A673 (cell line): ENCODE results near the gene DPYD. TPM values are rescaled to one million over a fixed set of nuclear protein-coding genes. Genes with fewer than 3 reads are reported as not detected.
A peak's percentile ranks its signal among the peaks of the same experiment; 100 is the strongest.

Source experiments
- BruUV-seq: library from RNA; stranded (reverse); fragments of 400-500 nt; replicated peaks from 2 replicates; lab custom pipeline; 2021; lab: Mats Ljungman, UMichigan
- CTCF ChIA-PET: fragments of 300-600 bp; sonication (Branson Sonifier 250); formaldehyde crosslinking; loops from one replicate; lab custom pipeline; 2022; ENCODE audit warnings: antibody characterized with exemption; lab: Charles Lee
- POLR2A ChIA-PET: fragments of 300-600 bp; sonication (Branson Sonifier 250); formaldehyde crosslinking; loops from one replicate; lab custom pipeline; 2022; ENCODE audit warnings: antibody characterized with exemption; ENCODE audit not compliant: low non-redundant PET; lab: Charles Lee
- DNase-seq: peaks from one replicate; pipeline ENCODE4 v3.0.0-alpha.2; 2015; ENCODE audit warnings: low spot score
- H3K27ac ChIP-seq: fragments of 200-600 bp; sonication (generic); 2 replicates; pipeline ENCODE4 v1.5.1; 2016; ENCODE audit warnings: mixed run types, low read depth, mild to moderate bottlenecking, mixed read lengths, antibody characterized with exemption, low read length; ENCODE audit not compliant: poor library complexity, severe bottlenecking
- H3K27me3 ChIP-seq: fragments of 200-600 bp; sonication (generic); replicated peaks from 2 replicates; pipeline ENCODE4 v1.6.1; 2017; ENCODE audit warnings: mixed run types, low read depth, mild to moderate bottlenecking, mixed read lengths, antibody characterized with exemption, low read length; ENCODE audit not compliant: insufficient read depth, poor library complexity
- H3K36me3 ChIP-seq: fragments of 200-600 bp; sonication (generic); 2 replicates; pipeline ENCODE4 v1.6.1; 2016; ENCODE audit warnings: mixed run types, mild to moderate bottlenecking, mixed read lengths, antibody characterized with exemption, low read length; ENCODE audit not compliant: insufficient read depth, poor library complexity, severe bottlenecking
- H3K4me1 ChIP-seq: fragments of 200-600 bp; sonication (generic); 2 replicates; pipeline ENCODE4 v1.6.1; 2017; ENCODE audit warnings: mixed run types, mild to moderate bottlenecking, mixed read lengths, antibody characterized with exemption, low read length; ENCODE audit not compliant: insufficient read depth, poor library complexity, severe bottlenecking
- H3K4me3 ChIP-seq: fragments of 200-600 bp; sonication (generic); 2 replicates; pipeline ENCODE4 v1.5.1; 2016; ENCODE audit warnings: low read depth, mixed run types, mild to moderate bottlenecking, mixed read lengths, low read length; ENCODE audit not compliant: poor library complexity, severe bottlenecking
- H3K9me3 ChIP-seq: fragments of 200-600 bp; sonication (generic); 2 replicates; pipeline ENCODE4 v1.6.1; 2016; ENCODE audit warnings: mixed run types, low read depth, mild to moderate bottlenecking, mixed read lengths, antibody characterized with exemption, low read length; ENCODE audit not compliant: poor library complexity, severe bottlenecking
- EZH2 ChIP-seq: fragments of 200-600 bp; sonication (generic); IDR thresholded peaks from 2 replicates; pipeline ENCODE4 v1.6.1; 2017; ENCODE audit warnings: borderline replicate concordance, low read depth, mild to moderate bottlenecking, mixed read lengths, antibody characterized with exemption, low read length; ENCODE audit not compliant: poor library complexity, severe bottlenecking
- intact Hi-C: fragments of 100-400 bp; cut with micrococcal nuclease; formaldehyde crosslinking; loops from one replicate; pipeline ENCODE4 v1.10.0; 2022; ENCODE audit not compliant: unreplicated experiment
- total RNA-seq: library from RNA; stranded (reverse); gene quantifications from 2 replicates; pipeline ENCODE4 v1.2.3, GENCODE V29; 2021
- TF ChIP-seq, protein P1 (sequence below): fragments of 300-800, 200-600 bp; sonication (generic); conservative IDR thresholded peaks from 2 replicates; pipeline ENCODE4 v1.5.1; 2017; ENCODE audit warnings: low read depth, mild to moderate bottlenecking, antibody characterized with exemption, low read length, moderate library complexity, mixed read lengths

The DPYD gene
- total RNA-seq, 1 experiment from 2014 or later = 13.4 TPM

DNA sequence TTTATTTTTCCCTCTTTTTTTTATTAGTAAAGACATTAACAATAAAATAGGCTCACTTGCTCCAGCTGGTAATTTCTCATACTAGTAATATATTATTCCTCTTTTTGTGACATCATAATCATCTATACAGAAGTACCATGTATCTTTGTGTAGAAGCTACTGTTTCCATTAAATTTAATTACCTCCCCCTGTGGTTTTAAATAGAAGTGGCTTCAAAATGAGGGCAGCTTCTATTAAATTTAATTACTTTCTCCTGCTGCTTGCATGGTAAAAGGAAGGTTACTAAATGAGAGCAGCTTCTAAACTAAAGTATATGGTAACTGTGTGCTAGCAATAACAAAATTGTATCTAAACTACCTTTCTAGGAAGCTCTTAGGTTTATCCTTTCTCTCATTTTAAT lies 94.0 kb downstream of the DPYD start:
- TF ChIP-seq EZH2 = no peak
- TF ChIP-seq, protein P1, sequence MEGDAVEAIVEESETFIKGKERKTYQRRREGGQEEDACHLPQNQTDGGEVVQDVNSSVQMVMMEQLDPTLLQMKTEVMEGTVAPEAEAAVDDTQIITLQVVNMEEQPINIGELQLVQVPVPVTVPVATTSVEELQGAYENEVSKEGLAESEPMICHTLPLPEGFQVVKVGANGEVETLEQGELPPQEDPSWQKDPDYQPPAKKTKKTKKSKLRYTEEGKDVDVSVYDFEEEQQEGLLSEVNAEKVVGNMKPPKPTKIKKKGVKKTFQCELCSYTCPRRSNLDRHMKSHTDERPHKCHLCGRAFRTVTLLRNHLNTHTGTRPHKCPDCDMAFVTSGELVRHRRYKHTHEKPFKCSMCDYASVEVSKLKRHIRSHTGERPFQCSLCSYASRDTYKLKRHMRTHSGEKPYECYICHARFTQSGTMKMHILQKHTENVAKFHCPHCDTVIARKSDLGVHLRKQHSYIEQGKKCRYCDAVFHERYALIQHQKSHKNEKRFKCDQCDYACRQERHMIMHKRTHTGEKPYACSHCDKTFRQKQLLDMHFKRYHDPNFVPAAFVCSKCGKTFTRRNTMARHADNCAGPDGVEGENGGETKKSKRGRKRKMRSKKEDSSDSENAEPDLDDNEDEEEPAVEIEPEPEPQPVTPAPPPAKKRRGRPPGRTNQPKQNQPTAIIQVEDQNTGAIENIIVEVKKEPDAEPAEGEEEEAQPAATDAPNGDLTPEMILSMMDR = no peak
- peaks cover 31% of the 10 kb centered on the region for H3K4me1 ChIP-seq
- intact Hi-C loops = loop anchor here (10.0 kb wide), 3 partner anchors 632 to 1592 kb away; no protein-coding TSS in a partner anchor
- no peaks in the 10 kb centered on the region for H3K27me3 ChIP-seq
- CTCF ChIA-PET = no interaction called here
- no peaks in the 10 kb centered on the region for H3K36me3 ChIP-seq
- peak; percentile 91 for DNase-seq
- H3K4me3 ChIP-seq = no peak overlapping the region
- no peak overlapping the region for H3K27ac ChIP-seq
- no TSS peak for BruUV-seq
- no peaks in the 10 kb centered on the region for H3K9me3 ChIP-seq
- POLR2A ChIA-PET = no interaction called here

DNA sequence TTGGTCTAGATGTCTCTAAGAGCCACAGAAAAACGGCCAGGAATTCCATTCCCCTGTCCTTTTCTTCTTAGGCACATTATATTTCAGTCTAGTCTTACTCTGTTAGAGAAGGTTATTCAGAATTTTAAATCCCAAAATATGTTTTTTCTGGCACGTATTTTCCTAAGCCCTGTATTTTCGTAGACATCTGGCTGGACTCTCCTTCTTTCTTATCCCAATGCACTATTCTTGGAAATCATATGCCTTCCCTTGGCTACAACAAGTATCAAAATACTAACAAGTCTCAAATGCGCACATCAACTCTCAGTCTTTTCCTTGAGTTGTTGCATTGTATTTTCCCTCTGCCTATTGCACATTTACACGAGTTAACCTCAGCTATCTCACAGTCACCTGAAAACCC lies 96.2 kb downstream of the DPYD start:
- H3K36me3 ChIP-seq = no peaks in the 10 kb centered on the region
- H3K4me3 ChIP-seq = no peak overlapping the region
- DNase-seq = no peak
- H3K9me3 ChIP-seq = no peaks in the 10 kb centered on the region
- intact Hi-C loops = loop anchor here (5.0 to 10.0 kb wide), 5 partner anchors 228 to 1590 kb away; no protein-coding TSS in a partner anchor
- BruUV-seq = no TSS peak
- H3K27me3 ChIP-seq = no peaks in the 10 kb centered on the region
- peaks cover 22% of the 10 kb centered on the region for H3K4me1 ChIP-seq
- H3K27ac ChIP-seq = no peak overlapping the region
- POLR2A ChIA-PET = no interaction called here
- no peak for TF ChIP-seq EZH2
- TF ChIP-seq, protein P1 = no peak
- CTCF ChIA-PET = no interaction called here

DNA sequence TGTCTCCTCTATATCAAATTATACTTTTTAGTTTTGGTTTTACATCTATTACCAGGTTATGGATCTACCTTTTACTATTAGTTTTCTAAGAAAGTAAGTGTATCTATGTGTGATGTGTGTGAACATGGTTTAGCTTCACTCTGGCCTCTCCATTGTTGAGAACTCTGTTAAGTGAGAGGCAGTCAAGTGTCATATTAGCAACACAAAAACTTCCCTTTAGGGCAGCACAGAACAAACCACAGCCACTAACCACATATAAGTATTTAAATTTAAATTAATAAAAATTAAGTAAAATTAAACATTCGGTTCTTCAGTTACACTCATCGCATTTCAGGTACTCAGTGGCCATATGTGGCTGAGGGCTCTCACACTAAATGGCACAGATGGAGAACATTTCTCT lies 96.6 kb downstream of the DPYD start:
- TF ChIP-seq EZH2 = no peak
- TF ChIP-seq, protein P1 = no peak
- Histone ChIP-seq H3K4me1 (peaks cover 22% of the 10 kb centered on the region), H3K9me3 (no peaks in the 10 kb centered on the region), H3K4me3 (no peak overlapping the region), H3K27me3 (no peaks in the 10 kb centered on the region), H3K36me3 (no peaks in the 10 kb centered on the region), H3K27ac (no peak overlapping the region)
- POLR2A ChIA-PET = no interaction called here
- no peak for DNase-seq
- intact Hi-C loops = loop anchor here (5.0 to 10.0 kb wide), 5 partner anchors 228 to 1589 kb away; no protein-coding TSS in a partner anchor
- CTCF ChIA-PET = no interaction called here
- BruUV-seq = no TSS peak
